Heart right ventricle (tissue), 16 donors: ENCODE results near the gene COG2. TPM values are rescaled to one million over a fixed set of nuclear protein-coding genes. Genes with fewer than 3 reads are reported as not detected.

Experiments
- ATAC-seq, 8 donors: fragments of 200-7000 bp; cut with Tn5 transposase; one replicate each; pipeline ENCODE4 v1.9.1; 2020; ENCODE audit warnings: mild to moderate bottlenecking in 8 of 8, moderate library complexity in 8 of 8, moderate number of reproducible peaks in 1 of 8
- DNase-seq, 2 donors: peaks; one replicate each; pipeline ENCODE4 v3.0.0-alpha.2; 2020
- H3K27ac ChIP-seq, 10 donors: fragments of 200-600 bp; sonication (generic) in 2 of 10; one replicate each; pipeline versions ENCODE4 v1.5.0 to v1.8.0; 2020 to 2022; ENCODE audit warnings: mild to moderate bottlenecking in 3 of 10
- H3K27me3 ChIP-seq, 7 donors: fragments of 200-600 bp; one replicate each; pipeline ENCODE4 v1.8.0; 2021 to 2022; ENCODE audit warnings: mild to moderate bottlenecking in 2 of 7
- H3K36me3 ChIP-seq, 9 donors: fragments of 200-600 bp; sonication (generic) in 1 of 9; one replicate each; pipeline versions ENCODE4 v1.5.0 to v1.8.0; 2020 to 2022; ENCODE audit warnings: mild to moderate bottlenecking in 2 of 9
- H3K4me1 ChIP-seq, 9 donors: fragments of 200-600 bp; sonication (generic) in 1 of 9; one replicate each; pipeline versions ENCODE4 v1.5.0 to v1.8.0; 2020 to 2022; ENCODE audit warnings: mild to moderate bottlenecking in 4 of 9
- H3K4me3 ChIP-seq, 10 donors: fragments of 200-600 bp; sonication (generic) in 2 of 10; one replicate each; pipeline versions ENCODE4 v1.5.0 to v1.8.0; 2020 to 2022; ENCODE audit warnings: mild to moderate bottlenecking in 7 of 10, moderate library complexity in 2 of 10
- H3K9me3 ChIP-seq, 11 donors: fragments of 200-600 bp in 10 of 11; sonication (generic) in 2 of 11; one replicate each; pipeline versions ENCODE4 v1.5.0 to v1.8.0; 2013 to 2022; ENCODE audit warnings: mild to moderate bottlenecking in 2 of 11, control low read depth in 1 of 11, moderate library complexity in 1 of 11
- WGBS, 2 donors: extraction: QIAGEN DNeasy Blood & Tissue Kit; methylation state at CpG; one replicate each; pipeline ENCODE4 v1.1.7; 2013; ENCODE audit warnings: inconsistent platforms in 1 of 2; 5-methylcytosine and 5-hydroxymethylcytosine counted together
- intact Hi-C, 10 donors: fragments of 100-400 bp; cut with DNase I; formaldehyde crosslinking; loops; one replicate each; pipeline versions ENCODE4 v1.11.1 to v1.14.2; 2022
- polyA plus RNA-seq, 2 donors: library from polyadenylated mRNA; stranded (reverse); fragments of 200-250 nt; gene quantifications; one replicate each; pipeline ENCODE4 v1.2.3, GENCODE V29; 2013
- total RNA-seq, 10 donors: library from RNA; stranded (reverse); fragmentation: NEBNext Ultra II Directional in 3 of 10; extraction: Animal tissue kit (Norgen Biotek cat#: 25700) in 3 of 10; gene quantifications; one replicate each; pipeline versions ENCODE4 v1.2.1 to v1.2.4, GENCODE V29; 2021 to 2023
- TF ChIP-seq, protein P1 (sequence below), 9 donors: fragments of 200-600 bp; sonication (generic) in 2 of 9; IDR thresholded peaks; one replicate each; pipeline versions ENCODE4 v1.5.0 to v1.8.0; 2021 to 2022; ENCODE audit warnings: antibody characterized with exemption in 9 of 9, mild to moderate bottlenecking in 5 of 9, moderate library complexity in 1 of 9
- donor health status: Arrhythmogenic right ventricular cardiomyopathy.
- donor health status: ischemic (EF 13 %, LVEDD 7.1; RV severe dilation, severe dysfunction).
- donor health status: healthy with polysubstance abuse.
- donor health status: DM: no; HTN: yes; CAD: no.
- donor health status: DM: no; HTN: no; CAD: no.
- donor health status: ischemic (EF 25% LVEDD 6.9; RV normal size, moderate dysfunction).
- donor health status: ischemic (EF 25% LVEDD 5.7; RV mildly dilated, moderate dysfunction).
- donor health status: healthy.
- donor health status: DM: yes; HTN: yes; CAD: no.
- donor health status: Ischemic cardiomyopathy.
- donor health status: ischemic (EF 35%, LVEDD 5.7; RV mildly dilated, moderate dysfunction).
- donor health status: nonischemic (EF 11% LVEDD 7.7; RV severe dilation, severe dysfunction).
- donor health status: DM: yes; HTN: yes; CAD: no.
- donor health status: PGD.
- donor health status: ischemic (EF 29% LVEDD 5.4; RV normal size, mild dysfunction).
- donor health status: nonischemic (EF 23%, LVEDD 6.1; RV moderate dilation, normal function).

The COG2 gene
- total and polyA plus RNA-seq, 12 donors, result 7.5 to 36.5 (median 24.6) TPM

DNA sequence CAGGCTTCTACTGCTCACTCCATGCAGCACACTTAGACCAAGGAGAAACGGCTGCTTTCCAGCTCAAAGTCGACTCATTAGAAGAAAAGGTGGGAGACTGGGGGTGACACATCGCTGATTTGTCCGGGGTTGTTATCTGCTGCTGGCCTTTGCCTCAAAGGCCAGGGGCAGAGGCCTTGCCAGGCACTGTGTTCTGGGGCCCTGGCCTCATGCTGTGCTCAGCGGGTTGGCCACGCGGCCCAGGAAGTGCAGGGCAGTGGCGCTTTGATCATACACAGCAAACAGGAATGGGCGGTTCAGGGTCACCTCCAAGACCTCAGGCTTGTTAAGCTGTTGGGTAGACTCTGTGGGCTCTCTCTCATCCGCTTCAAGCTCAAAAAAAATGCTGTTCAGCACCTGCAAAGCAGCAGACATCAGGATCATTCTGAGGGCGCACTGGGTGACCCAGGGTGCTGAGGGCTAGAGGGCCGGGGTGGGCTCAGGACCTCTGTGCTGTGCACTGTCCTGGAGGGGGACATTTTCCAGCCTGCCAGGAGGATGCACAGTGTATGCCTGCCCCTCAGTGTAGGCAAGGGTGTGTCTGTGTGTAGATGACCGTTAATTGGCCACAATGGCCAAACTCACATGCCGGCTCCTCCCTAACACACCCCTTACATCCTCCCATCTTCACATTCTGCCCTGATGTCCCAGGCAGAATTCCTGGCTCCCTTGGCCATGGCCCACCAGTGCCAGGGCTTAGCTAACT lies 60.8 kb downstream of the COG2 start:
- H3K9me3 ChIP-seq, result no peaks in the 10 kb centered on the region
- no peaks in the 10 kb centered on the region for H3K27me3 ChIP-seq
- H3K36me3 ChIP-seq, result peaks cover 0 to 62% (median 0%) of the 10 kb centered on the region in 9 donors
- intact Hi-C loops, result no loop called here
- peaks cover 0 to 7% (median 0%) of the 10 kb centered on the region in 9 donors for H3K4me1 ChIP-seq
- 70 to 71% methylated on average over 14 of the region's 14 CpGs for WGBS, 2 donors
- ATAC-seq (no peak), DNase-seq (no peak)
- H3K4me3 ChIP-seq, result no peak overlapping the region
- H3K27ac ChIP-seq, result no peak overlapping the region
- TF ChIP-seq, protein P1, sequence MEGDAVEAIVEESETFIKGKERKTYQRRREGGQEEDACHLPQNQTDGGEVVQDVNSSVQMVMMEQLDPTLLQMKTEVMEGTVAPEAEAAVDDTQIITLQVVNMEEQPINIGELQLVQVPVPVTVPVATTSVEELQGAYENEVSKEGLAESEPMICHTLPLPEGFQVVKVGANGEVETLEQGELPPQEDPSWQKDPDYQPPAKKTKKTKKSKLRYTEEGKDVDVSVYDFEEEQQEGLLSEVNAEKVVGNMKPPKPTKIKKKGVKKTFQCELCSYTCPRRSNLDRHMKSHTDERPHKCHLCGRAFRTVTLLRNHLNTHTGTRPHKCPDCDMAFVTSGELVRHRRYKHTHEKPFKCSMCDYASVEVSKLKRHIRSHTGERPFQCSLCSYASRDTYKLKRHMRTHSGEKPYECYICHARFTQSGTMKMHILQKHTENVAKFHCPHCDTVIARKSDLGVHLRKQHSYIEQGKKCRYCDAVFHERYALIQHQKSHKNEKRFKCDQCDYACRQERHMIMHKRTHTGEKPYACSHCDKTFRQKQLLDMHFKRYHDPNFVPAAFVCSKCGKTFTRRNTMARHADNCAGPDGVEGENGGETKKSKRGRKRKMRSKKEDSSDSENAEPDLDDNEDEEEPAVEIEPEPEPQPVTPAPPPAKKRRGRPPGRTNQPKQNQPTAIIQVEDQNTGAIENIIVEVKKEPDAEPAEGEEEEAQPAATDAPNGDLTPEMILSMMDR (IDR thresholded peaks at IDR 0.05), result no peak

DNA sequence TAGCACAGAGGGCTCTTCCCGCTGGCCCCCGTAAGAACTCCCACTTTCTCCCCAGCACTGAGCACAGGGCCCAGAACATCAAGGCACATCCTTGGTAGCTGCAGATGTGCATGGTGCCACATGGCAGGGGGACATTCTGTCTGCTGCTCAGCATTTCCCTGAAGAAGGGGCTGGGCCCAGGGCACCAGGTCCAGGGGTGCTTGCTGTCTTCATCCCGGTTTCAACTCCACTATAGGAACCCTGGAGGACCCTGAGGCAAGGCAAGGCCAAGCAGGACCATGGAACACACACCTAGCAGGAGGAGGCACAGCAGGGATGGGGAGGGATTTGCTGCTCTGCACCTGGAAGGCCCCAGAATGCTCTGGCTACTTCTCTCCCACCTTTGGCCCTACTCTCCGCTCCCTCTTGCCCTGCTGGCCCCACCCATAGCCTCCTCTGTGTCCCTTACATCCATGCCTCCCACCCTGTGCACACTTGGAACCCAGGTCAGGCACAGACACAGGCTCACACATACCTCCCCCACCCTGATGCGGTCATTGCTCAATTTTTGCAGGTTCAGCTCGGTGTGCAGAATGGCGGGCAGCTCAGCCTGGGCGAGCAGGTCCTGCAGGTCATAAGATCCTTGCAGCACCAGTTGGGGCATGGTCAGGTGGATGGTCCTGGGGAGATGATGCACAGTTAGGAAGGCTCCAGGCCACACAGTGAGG lies 61.6 kb downstream of the COG2 start:
- no peak overlapping the region for H3K27ac ChIP-seq
- H3K4me3 ChIP-seq, result no peak overlapping the region
- no peak for DNase-seq
- H3K36me3 ChIP-seq, result peaks cover 0 to 67% (median 0%) of the 10 kb centered on the region in 9 donors
- H3K4me1 ChIP-seq, result peaks cover 0 to 15% (median 3%) of the 10 kb centered on the region in 9 donors
- TF ChIP-seq, protein P1 (IDR thresholded peaks at IDR 0.05), result no peak
- intact Hi-C loops, result no loop called here
- H3K9me3 ChIP-seq, result no peaks in the 10 kb centered on the region
- H3K27me3 ChIP-seq, result no peaks in the 10 kb centered on the region
- 94 to 98% methylated on average over 8 of the region's 8 CpGs for WGBS, 2 donors
- ATAC-seq, result no peak

GRCh38 chr1:230704830-230705229 lies 62.5 kb downstream of the COG2 start:
- DNase-seq (no peak), ATAC-seq (no peak)
- 91 to 92% methylated on average over 7 of the region's 7 CpGs for WGBS, 2 donors
- intact Hi-C loops, result no loop called here
- no peak overlapping the region for H3K27ac ChIP-seq
- TF ChIP-seq, protein P1 (IDR thresholded peaks at IDR 0.05), result no peak
- H3K4me3 ChIP-seq, result no peak overlapping the region
- H3K27me3 ChIP-seq, result no peaks in the 10 kb centered on the region
- H3K36me3 ChIP-seq, result peaks cover 0 to 73% (median 0%) of the 10 kb centered on the region in 9 donors
- peaks cover 0 to 25% (median 5%) of the 10 kb centered on the region in 9 donors for H3K4me1 ChIP-seq
- no peaks in the 10 kb centered on the region for H3K9me3 ChIP-seq

DNA sequence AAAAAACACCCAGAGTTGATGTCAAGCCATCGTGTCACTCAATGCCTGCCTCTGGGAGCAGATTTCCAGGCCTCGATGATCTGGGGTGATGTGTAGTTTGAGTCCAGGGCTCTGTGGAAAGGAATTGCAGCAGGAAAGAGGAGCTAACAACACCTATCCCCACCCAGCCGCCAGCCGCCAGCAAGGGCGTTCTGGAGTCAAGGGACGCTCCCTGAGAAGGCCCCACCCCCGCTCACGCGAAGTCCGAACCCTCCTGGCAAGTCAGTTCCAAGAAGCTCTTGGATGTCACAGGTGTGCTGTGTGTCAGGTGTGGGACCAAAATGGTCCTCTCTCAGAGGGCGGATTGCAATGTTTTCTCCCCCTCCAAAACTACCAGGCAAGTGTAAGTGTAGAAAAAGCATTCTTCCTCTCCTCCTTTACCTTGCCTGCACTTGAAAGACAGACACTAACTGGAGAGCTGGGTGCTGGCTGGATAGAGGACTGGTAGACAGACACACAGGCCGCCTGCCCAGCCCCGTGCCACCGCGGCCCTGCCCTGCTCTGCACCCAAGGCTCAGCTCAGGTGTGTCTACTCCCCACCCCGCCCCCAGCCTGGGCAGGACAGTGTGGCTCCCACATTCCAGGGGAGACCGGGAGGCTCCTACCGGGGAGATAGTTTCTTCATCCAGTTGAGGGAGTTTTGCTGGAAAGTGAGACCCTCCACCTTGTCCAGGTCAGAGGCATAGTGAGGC lies 63.2 kb downstream of the COG2 start:
- H3K36me3 ChIP-seq, result peaks cover 0 to 79% (median 0%) of the 10 kb centered on the region in 9 donors
- H3K27me3 ChIP-seq, result no peaks in the 10 kb centered on the region
- H3K4me1 ChIP-seq, result peaks cover 0 to 31% (median 5%) of the 10 kb centered on the region in 9 donors
- ATAC-seq (no peak), DNase-seq (no peak)
- H3K27ac ChIP-seq, result no peak overlapping the region
- TF ChIP-seq, protein P1 (IDR thresholded peaks at IDR 0.05), result no peak
- no peaks in the 10 kb centered on the region for H3K9me3 ChIP-seq
- 90% methylated on average over 18 of the region's 18 CpGs for WGBS, 2 donors
- no peak overlapping the region for H3K4me3 ChIP-seq
- intact Hi-C loops, result no loop called here
